Liver (tissue), 3 donors: ENCODE measurements around the gene TMEM218.

Experiments used
- ATF3 ChIP-seq: IDR thresholded peaks from 2 replicates; pipeline ENCODE4 v1.6.1; 2016; ENCODE audit warnings: antibody characterized with exemption
- CTCF ChIP-seq: fragments of 150-350 bp; IDR thresholded peaks from 2 replicates; pipeline ENCODE4 v1.5.1; 2017; ENCODE audit warnings: improper control_type of control experiment, low read depth, low read length; ENCODE audit not compliant: missing input control
- JUND ChIP-seq, 2 donors: IDR thresholded peaks; 2 replicates each; pipeline ENCODE4 v1.6.1; 2016; ENCODE audit warnings: antibody characterized with exemption in 2 of 2
- RAD21 ChIP-seq, 2 donors: IDR thresholded peaks; 2 replicates each; pipeline ENCODE4 v1.6.1; 2016; ENCODE audit warnings: antibody characterized with exemption in 2 of 2, mild to moderate bottlenecking in 2 of 2
- RXRA ChIP-seq, 2 donors: IDR thresholded peaks; 2 replicates each; pipeline ENCODE4 v1.6.1; 2017 to 2018; ENCODE audit warnings: antibody characterized with exemption in 2 of 2, mild to moderate bottlenecking in 1 of 2
- TAF1 ChIP-seq: conservative IDR thresholded peaks from 2 replicates; pipeline ENCODE4 v1.6.1; 2016; ENCODE audit warnings: antibody characterized with exemption, mild to moderate bottlenecking
- donor health status: healthy.
- donor health status: healthy.

GRCh38 chr11:125064070-125064469 is 47.4 kb downstream of the TMEM218 start:
- TF ChIP-seq CTCF (no peak), ATF3 (no peak), RXRA (IDR thresholded peaks at IDR 0.05) (no peak), TAF1 (no peak), JUND (IDR thresholded peaks at IDR 0.05) (no peak), RAD21 (IDR thresholded peaks at IDR 0.05) (no peak)
